A549 (cell line): ENCODE data around the gene WDR19.

Source experiments
- JUN ChIP-seq, 2 experiments: fragments of >200 bp; sonication (Bioruptor Twin); formaldehyde crosslinking; IDR thresholded peaks; 2 replicates in 1 of 2; 3 replicates in 1 of 2; pipeline ENCODE4 v1.6.1; 2016 to 2017
- TF ChIP-seq, protein P1 (sequence below): IDR thresholded peaks from 2 replicates; pipeline ENCODE4 v1.6.1; 2012
- TF ChIP-seq, protein P2 (sequence below): fragments of 200-600 bp; sonication (generic); IDR thresholded peaks from 2 replicates; pipeline ENCODE4 v1.6.1; 2016; ENCODE audit warnings: antibody characterized with exemption, mild to moderate bottlenecking, moderate library complexity

DNA sequence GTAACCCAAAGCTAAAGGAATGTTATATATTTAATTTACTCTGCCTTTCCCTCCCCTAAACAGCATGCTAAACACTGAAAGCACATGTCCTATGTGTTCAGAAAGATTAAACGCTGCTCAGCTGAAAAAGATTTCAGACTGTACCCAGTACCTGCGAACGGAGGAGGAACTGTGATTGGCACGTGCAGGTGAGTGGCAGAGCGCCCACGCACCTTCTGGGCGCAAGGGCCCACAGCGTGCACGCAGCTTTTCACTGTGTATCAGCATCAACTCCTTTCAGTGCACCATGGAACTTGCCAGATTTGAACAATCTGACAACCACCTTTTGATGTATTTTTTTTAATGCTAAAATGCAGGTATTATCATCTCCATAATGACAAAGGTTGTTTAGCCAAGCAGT is 96.1 kb downstream of the WDR19 start:
- TF ChIP-seq, protein P1, sequence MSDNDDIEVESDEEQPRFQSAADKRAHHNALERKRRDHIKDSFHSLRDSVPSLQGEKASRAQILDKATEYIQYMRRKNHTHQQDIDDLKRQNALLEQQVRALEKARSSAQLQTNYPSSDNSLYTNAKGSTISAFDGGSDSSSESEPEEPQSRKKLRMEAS, result no peak
- TF ChIP-seq, protein P2, sequence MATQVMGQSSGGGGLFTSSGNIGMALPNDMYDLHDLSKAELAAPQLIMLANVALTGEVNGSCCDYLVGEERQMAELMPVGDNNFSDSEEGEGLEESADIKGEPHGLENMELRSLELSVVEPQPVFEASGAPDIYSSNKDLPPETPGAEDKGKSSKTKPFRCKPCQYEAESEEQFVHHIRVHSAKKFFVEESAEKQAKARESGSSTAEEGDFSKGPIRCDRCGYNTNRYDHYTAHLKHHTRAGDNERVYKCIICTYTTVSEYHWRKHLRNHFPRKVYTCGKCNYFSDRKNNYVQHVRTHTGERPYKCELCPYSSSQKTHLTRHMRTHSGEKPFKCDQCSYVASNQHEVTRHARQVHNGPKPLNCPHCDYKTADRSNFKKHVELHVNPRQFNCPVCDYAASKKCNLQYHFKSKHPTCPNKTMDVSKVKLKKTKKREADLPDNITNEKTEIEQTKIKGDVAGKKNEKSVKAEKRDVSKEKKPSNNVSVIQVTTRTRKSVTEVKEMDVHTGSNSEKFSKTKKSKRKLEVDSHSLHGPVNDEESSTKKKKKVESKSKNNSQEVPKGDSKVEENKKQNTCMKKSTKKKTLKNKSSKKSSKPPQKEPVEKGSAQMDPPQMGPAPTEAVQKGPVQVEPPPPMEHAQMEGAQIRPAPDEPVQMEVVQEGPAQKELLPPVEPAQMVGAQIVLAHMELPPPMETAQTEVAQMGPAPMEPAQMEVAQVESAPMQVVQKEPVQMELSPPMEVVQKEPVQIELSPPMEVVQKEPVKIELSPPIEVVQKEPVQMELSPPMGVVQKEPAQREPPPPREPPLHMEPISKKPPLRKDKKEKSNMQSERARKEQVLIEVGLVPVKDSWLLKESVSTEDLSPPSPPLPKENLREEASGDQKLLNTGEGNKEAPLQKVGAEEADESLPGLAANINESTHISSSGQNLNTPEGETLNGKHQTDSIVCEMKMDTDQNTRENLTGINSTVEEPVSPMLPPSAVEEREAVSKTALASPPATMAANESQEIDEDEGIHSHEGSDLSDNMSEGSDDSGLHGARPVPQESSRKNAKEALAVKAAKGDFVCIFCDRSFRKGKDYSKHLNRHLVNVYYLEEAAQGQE, result no peak
- TF ChIP-seq JUN (IDR thresholded peaks at IDR 0.05), result no peak
